Muscle of leg (tissue), 11 donors: ENCODE measurements around the gene GEMIN5. TPM values are rescaled to one million over a fixed set of nuclear protein-coding genes. Genes with fewer than 3 reads are reported as not detected.

ENCODE experiments used
- DNase-seq: peaks from one replicate; pipeline ENCODE4 v3.0.0; 2013
- H3K27ac ChIP-seq: one replicate; pipeline ENCODE4 v1.5.1; 2013; ENCODE audit warnings: mild to moderate bottlenecking, low read length, control low read depth
- H3K27me3 ChIP-seq: one replicate; pipeline ENCODE4 v1.6.1; 2013; ENCODE audit warnings: low read length; ENCODE audit not compliant: control insufficient read depth, insufficient read depth
- H3K36me3 ChIP-seq: one replicate; pipeline ENCODE4 v1.6.1; 2013; ENCODE audit warnings: low read length; ENCODE audit not compliant: control insufficient read depth, insufficient read depth
- H3K4me1 ChIP-seq: one replicate; pipeline ENCODE4 v1.6.1; 2013; ENCODE audit warnings: low read length; ENCODE audit not compliant: control insufficient read depth, insufficient read depth
- H3K4me3 ChIP-seq: one replicate; pipeline ENCODE4 v1.5.1; 2013; ENCODE audit warnings: low read length, control low read depth
- H3K9me3 ChIP-seq: replicated peaks from 2 replicates; pipeline ENCODE4 v1.6.1; 2013; ENCODE audit warnings: low read depth, low read length; ENCODE audit not compliant: control insufficient read depth
- WGBS: methylation state at CpG from one replicate; pipeline ENCODE4 v1.1.5; 2013; ENCODE audit warnings: missing lambda C conversion rate; ENCODE audit not compliant: insufficient coverage; 5-methylcytosine and 5-hydroxymethylcytosine counted together
- polyA plus RNA-seq, 8 donors: library from polyadenylated mRNA; unstranded; fragments of 120-200 nt; gene quantifications; one replicate each; pipeline versions ENCODE4 v1.2.1 to v1.2.3, GENCODE V29; 2013; ENCODE audit warnings: inconsistent platforms in 1 of 8, low replicate concordance in 1 of 8; ENCODE audit not compliant: insufficient read length in 8 of 8, insufficient read depth in 1 of 8
- total RNA-seq: library from RNA; stranded (reverse); fragments of 120-200 nt; gene quantifications from one replicate; pipeline ENCODE4 v1.2.4, GENCODE V29; 2013

GEMIN5 gene
- total and polyA plus RNA-seq, 9 donors: 12.3 to 17.6 (median 15.7) TPM

GRCh38 chr5:154863291-154864080, 74.5 kb downstream of the GEMIN5 start:
- WGBS: 100% methylated on average over 1 of the region's 7 CpGs
- Histone ChIP-seq H3K36me3 (peaks cover 19% of the 10 kb centered on the region), H3K27me3 (no peaks in the 10 kb centered on the region), H3K4me1 (peaks cover 14% of the 10 kb centered on the region), H3K4me3 (no peak overlapping the region), H3K9me3 (no peaks in the 10 kb centered on the region), H3K27ac (no peak overlapping the region)
- no peak for DNase-seq

GRCh38 chr5:154862766-154863165, 75.2 kb downstream of the GEMIN5 start:
- H3K4me3 ChIP-seq: no peak overlapping the region
- WGBS: 100% methylated on average over 1 of the region's 2 CpGs
- DNase-seq: no peak
- peaks cover 17% of the 10 kb centered on the region for H3K36me3 ChIP-seq
- no peaks in the 10 kb centered on the region for H3K27me3 ChIP-seq
- H3K27ac ChIP-seq: no peak overlapping the region
- H3K9me3 ChIP-seq: no peaks in the 10 kb centered on the region
- peaks cover 14% of the 10 kb centered on the region for H3K4me1 ChIP-seq

GRCh38 chr5:154861946-154862345, 76.1 kb downstream of the GEMIN5 start:
- Histone ChIP-seq H3K4me3 (no peak overlapping the region), H3K9me3 (no peaks in the 10 kb centered on the region), H3K27ac (no peak overlapping the region), H3K27me3 (no peaks in the 10 kb centered on the region), H3K4me1 (peaks cover 17% of the 10 kb centered on the region), H3K36me3 (peaks cover 17% of the 10 kb centered on the region)
- 84% methylated on average over 5 of the region's 8 CpGs for WGBS
- no peak for DNase-seq

- Histone ChIP-seq H3K27me3 (no peaks in the 10 kb centered on the region), H3K36me3 (peaks cover 14% of the 10 kb centered on the region), H3K4me1 (peaks cover 22% of the 10 kb centered on the region), H3K27ac (no peak overlapping the region), H3K9me3 (no peaks in the 10 kb centered on the region), H3K4me3 (no peak overlapping the region)
- WGBS: no CpG with 5 or more reads among the region's 4 CpGs
- no peak for DNase-seq
These were observed 77.2 kb downstream of the GEMIN5 start for GRCh38 chr5:154860765-154861164.

- Histone ChIP-seq H3K9me3 (no peaks in the 10 kb centered on the region), H3K4me3 (peak overlapping the region; percentile 69), H3K4me1 (peaks cover 22% of the 10 kb centered on the region), H3K27ac (peak overlapping the region; percentile 100), H3K36me3 (peaks cover 12% of the 10 kb centered on the region), H3K27me3 (no peaks in the 10 kb centered on the region)
- DNase-seq: no peak
- whole genome bisulfite sequencing: 35% methylated on average over 4 of the region's 5 CpGs
These were observed 77.9 kb downstream of the GEMIN5 start for GRCh38 chr5:154860123-154860522.

DNA sequence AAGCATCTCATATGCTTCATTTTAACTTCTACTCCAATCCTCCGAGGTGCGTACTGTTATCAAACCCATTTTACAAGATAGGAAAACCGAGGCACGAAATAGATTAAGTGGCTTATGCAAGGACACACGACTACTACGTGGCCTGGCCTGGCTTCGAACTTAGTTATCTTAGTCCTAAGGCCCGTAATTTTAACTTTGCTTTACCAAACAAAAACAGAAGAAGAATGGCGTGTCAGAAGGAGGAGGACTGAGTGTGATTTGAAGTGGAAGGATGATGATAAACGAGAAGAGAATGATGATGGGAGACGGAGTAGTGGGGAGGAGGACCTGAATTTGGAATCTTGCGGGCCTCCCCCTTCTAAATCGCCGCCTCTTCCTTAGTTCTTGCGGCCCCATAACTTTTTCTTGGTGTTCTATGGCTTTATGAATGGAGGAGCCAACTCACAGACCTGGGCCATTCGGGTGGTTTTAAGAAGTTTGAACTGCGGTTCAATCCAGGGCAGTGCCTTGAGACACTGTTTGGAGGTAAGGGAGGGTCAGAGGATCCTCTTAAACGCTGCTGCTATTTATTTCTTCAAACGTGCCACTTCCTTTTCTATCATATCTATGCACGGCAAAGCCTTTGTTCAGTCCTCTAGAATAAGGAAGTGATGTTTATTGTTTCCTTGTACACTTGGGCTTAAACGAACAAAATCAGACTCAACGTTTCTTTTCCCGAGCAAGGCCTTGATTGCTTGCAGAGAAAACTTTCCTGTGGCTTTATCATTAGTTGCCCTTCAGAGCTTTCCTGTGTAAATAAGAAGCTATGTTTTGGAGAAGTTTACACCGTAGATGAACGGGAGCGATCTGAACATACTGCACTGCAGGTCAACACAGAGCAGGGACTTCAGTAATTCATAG, 78.8 kb downstream of the GEMIN5 start:
- peak; percentile 43 for DNase-seq

DNA sequence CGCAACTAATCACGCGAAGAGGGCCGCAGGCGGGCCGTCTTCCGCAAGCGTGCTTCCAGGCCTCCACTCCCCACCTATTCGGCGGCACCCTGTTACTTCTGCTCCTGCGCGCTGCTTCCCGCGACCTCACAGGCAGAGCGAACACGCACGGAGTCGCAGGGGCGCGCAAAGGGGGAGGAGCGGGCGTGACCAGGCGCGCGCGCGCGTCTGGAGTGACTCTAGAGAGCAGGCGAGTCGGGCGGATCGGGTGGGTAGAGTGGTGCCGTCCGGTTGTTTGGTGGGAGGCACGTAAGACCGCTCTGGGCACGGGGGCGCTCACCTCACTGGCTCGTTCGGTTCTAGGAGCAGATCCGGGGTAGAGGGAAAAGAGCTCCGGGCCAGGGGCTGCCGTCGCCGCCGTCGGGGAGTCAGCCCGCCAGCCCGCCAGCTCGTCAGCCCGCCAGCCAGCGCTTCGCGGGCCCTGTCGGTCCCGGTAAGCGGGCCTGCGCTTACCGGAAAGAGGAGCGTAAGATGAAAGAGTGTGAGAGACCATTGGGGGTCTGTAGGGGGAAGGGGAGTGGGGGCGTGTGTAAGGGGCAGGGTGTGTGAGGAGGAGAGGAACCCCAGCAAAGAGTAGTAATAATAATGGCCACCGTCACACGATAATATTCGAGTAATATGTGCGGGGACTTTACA, 79.6 kb downstream of the GEMIN5 start, which contains the start of gene CNOT8:
Gene CNOT8 (plus strand): TSS at position 331 of the 675 bp plus-strand sequence. CDS start 4,652 bp downstream, outside the sequence.
- Histone ChIP-seq H3K9me3 (no peaks in the 10 kb centered on the region), H3K27me3 (no peaks in the 10 kb centered on the region), H3K4me1 (peaks cover 22% of the 10 kb centered on the region), H3K27ac (peak within 1 kb of the TSS; percentile 100), H3K4me3 (peak within 1 kb of the TSS; percentile 69), H3K36me3 (peaks cover 4% of the 10 kb centered on the region)
- DNase-seq: peak; percentile 99
- WGBS: under 1% methylated on average over 48 of the region's 65 CpGs

More for the DNA sequence above, 78.8 kb downstream of the GEMIN5 start:
- H3K27me3 ChIP-seq: no peaks in the 10 kb centered on the region
- H3K4me3 ChIP-seq: peak overlapping the region; percentile 69
- H3K4me1 ChIP-seq: peaks cover 22% of the 10 kb centered on the region
- peak overlapping the region; percentile 100 for H3K27ac ChIP-seq
- 4% methylated on average over 9 of the region's 26 CpGs for WGBS
- H3K9me3 ChIP-seq: no peaks in the 10 kb centered on the region
- peaks cover 6% of the 10 kb centered on the region for H3K36me3 ChIP-seq

- H3K9me3 ChIP-seq: no peaks in the 10 kb centered on the region
- peak overlapping the region; percentile 69 for H3K4me3 ChIP-seq
- DNase-seq: peak; percentile 99
- H3K27ac ChIP-seq: peak overlapping the region; percentile 100
- H3K36me3 ChIP-seq: no peaks in the 10 kb centered on the region
- WGBS: 0% methylated on average over 31 of the region's 59 CpGs
- H3K4me1 ChIP-seq: peaks cover 22% of the 10 kb centered on the region
- H3K27me3 ChIP-seq: no peaks in the 10 kb centered on the region
These were observed 80.3 kb downstream of the GEMIN5 start for GRCh38 chr5:154857530-154858296.

DNA sequence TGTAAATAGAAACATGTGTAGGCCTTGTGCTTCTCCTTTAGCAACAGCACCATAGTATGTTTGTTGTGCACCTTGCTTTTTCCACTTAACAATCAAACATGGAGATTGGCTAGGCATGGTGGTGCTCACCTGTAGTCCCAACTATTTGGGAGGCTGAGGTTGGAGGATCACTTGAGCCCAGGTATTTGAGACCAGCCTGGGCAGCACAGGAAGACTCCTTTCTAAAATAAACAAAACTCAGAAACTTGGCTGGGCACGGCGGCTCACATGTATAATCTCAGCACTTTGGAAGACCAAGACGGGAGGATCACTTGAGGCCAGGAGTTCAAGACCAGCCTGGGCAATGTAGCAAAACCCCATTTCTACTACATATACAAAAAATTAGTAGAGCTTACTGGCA, 86.7 kb downstream of the GEMIN5 start:
- no peak for DNase-seq
- H3K27ac ChIP-seq: peak overlapping the region; percentile 87
- no peaks in the 10 kb centered on the region for H3K9me3 ChIP-seq
- WGBS: 92% methylated on average over 2 of the region's 3 CpGs
- peaks cover 10% of the 10 kb centered on the region for H3K4me1 ChIP-seq
- H3K36me3 ChIP-seq: peaks cover 2% of the 10 kb centered on the region
- no peak overlapping the region for H3K4me3 ChIP-seq
- H3K27me3 ChIP-seq: no peaks in the 10 kb centered on the region
